PFSK-1 (cell line): ENCODE data around the gene ARSA.

Experiments
- FOXP2 ChIP-seq: optimal IDR thresholded peaks from 2 replicates; pipeline ENCODE3; 2011; ENCODE audit warnings: borderline replicate concordance, control low read depth, inconsistent platforms; ENCODE audit not compliant: insufficient read depth; ENCODE audit errors: extremely low read length, extremely low read depth
- POLR2AphosphoS5 ChIP-seq: IDR thresholded peaks from 2 replicates; pipeline ENCODE4 v1.6.1; 2012; ENCODE audit warnings: low read depth, mild to moderate bottlenecking, control low read depth, low read length, moderate library complexity
- SIN3A ChIP-seq: IDR thresholded peaks from 2 replicates; pipeline ENCODE4 v1.6.1; 2012; ENCODE audit warnings: mild to moderate bottlenecking, low read length, moderate library complexity, borderline replicate concordance; ENCODE audit not compliant: insufficient read depth
- TAF1 ChIP-seq: IDR thresholded peaks from 2 replicates; pipeline ENCODE4 v1.6.1; 2012; ENCODE audit warnings: low read length, control low read depth, borderline replicate concordance; ENCODE audit not compliant: insufficient read depth
- TF ChIP-seq, protein P1 (sequence below), 2 experiments: IDR thresholded peaks; 2 replicates each; pipeline versions ENCODE4 v1.6.1 to v1.8.0; 2011 to 2012; ENCODE audit warnings: low read depth in 2 of 2, low read length in 2 of 2, control low read depth in 1 of 2, inconsistent platforms in 1 of 2, mild to moderate bottlenecking in 1 of 2, moderate library complexity in 1 of 2; ENCODE audit not compliant: insufficient read depth in 1 of 2

- no peak for TF ChIP-seq TAF1
- TF ChIP-seq POLR2AphosphoS5, result no peak
- no peak for TF ChIP-seq SIN3A
- TF ChIP-seq, protein P1, sequence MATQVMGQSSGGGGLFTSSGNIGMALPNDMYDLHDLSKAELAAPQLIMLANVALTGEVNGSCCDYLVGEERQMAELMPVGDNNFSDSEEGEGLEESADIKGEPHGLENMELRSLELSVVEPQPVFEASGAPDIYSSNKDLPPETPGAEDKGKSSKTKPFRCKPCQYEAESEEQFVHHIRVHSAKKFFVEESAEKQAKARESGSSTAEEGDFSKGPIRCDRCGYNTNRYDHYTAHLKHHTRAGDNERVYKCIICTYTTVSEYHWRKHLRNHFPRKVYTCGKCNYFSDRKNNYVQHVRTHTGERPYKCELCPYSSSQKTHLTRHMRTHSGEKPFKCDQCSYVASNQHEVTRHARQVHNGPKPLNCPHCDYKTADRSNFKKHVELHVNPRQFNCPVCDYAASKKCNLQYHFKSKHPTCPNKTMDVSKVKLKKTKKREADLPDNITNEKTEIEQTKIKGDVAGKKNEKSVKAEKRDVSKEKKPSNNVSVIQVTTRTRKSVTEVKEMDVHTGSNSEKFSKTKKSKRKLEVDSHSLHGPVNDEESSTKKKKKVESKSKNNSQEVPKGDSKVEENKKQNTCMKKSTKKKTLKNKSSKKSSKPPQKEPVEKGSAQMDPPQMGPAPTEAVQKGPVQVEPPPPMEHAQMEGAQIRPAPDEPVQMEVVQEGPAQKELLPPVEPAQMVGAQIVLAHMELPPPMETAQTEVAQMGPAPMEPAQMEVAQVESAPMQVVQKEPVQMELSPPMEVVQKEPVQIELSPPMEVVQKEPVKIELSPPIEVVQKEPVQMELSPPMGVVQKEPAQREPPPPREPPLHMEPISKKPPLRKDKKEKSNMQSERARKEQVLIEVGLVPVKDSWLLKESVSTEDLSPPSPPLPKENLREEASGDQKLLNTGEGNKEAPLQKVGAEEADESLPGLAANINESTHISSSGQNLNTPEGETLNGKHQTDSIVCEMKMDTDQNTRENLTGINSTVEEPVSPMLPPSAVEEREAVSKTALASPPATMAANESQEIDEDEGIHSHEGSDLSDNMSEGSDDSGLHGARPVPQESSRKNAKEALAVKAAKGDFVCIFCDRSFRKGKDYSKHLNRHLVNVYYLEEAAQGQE (IDR thresholded peaks at IDR 0.05; ENCODE audit: insufficient read depth in 1 of 2, low read depth in 2 of 2, low read length in 2 of 2), result no peak
- TF ChIP-seq FOXP2, result no peak
Observed at GRCh38 chr22:50612528-50613221, 15.3 kb downstream of the ARSA start.
